Stimulated activated naive CD4-positive, alpha-beta T cell treated with Interleukin-2 at 50 U/mL for 16 hours (primary cell): ENCODE data around the gene FMN2.
"Not testable (repeated sequence)": the region's sequence is repeated elsewhere in the genome, so short reads cannot be mapped to it uniquely, and the experiment has no call there.

Experiments
- DNase-seq: peaks from one replicate; lab custom pipeline; 2025; lab: John Stamatoyannopoulos, UW

FMN2 gene

DNA sequence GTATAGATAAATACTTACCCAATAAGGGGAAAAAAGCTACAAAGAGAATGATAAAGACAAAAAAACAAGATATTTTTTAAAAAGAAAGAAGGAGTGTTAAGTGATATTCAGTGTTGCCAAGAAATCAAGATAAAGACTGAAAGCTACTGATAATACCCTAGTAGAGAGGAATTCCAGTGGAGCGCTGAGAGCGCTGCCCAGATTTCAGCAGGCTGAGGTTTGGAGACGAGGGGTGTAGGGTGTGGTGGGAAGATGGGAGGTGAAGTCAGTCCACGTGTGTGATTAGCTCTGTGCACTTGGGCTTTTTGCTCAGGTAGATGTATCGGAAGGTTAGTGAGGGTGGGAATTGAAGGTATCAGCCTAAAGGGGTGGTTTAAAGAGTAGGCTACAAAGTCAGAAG, 47.8 kb downstream of the FMN2 start:
- no peak for DNase-seq

DNA sequence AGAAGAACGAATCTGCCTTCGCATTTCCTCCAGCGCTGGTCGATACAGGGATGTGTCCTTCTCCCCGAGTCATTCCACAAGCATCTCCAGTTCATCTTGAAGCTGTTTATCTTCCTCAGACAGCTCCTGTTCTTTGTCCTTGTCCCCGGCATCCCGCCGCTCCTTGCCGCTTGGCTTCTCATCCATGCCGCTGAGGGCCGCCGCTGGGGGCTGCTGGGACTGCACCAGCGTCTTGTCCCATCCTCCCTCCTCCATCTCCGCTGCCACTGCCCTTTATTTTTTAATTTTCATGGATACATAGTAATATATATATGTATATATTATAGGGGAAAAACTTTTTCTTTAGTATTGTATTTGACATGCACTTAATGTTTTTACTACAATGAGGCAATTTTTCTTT, 53.4 kb downstream of the FMN2 start:
- DNase-seq, result no peak

DNA sequence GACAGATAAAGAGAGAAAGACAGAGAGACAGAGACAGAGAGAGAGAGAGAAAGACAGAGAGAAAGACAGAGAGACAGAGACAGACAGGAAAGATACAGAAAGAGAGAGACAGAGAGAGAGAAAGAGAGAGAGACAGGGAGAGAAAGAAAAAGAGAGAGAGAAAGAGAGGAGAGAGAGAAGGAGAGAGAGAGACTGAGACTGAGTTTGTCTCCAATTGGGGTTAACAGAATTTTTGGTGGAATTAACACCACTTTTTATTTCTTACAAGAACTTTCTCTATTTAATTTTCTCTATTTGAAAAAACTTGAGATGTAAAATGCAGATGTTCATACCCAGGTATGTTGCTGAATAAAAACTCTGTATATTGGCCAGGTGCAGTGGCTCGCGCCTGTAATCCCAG, 56.6 kb downstream of the FMN2 start:
- no peak for DNase-seq

DNA sequence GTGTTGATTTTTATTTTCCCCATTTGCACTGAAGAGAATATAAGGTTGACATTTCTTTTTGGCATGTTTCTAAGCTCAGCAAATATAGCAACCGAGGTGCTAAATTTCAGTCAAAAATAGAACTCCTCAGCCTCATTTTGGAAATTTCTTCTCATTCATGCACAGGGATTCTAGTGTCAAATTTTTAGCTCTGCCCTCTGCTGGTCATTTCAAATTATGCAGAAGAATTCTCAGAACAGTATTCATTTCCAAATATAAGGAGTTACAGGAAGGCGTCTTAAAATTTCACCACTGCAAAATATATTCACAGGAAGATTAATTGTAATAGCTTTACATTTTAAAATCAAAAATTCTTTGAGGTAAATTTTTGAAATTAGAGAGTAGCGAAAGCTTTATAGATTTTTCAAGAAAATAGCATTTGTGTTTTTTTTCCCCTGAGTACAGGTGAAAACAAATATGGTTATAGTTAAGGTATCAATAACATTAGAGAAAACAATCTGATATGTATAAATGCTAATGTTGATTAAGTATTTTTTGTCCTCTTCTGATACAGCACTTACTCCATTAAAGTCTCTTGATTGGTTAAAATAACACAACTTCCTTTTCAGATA, 57.9 kb downstream of the FMN2 start:
- no peak for DNase-seq

DNA sequence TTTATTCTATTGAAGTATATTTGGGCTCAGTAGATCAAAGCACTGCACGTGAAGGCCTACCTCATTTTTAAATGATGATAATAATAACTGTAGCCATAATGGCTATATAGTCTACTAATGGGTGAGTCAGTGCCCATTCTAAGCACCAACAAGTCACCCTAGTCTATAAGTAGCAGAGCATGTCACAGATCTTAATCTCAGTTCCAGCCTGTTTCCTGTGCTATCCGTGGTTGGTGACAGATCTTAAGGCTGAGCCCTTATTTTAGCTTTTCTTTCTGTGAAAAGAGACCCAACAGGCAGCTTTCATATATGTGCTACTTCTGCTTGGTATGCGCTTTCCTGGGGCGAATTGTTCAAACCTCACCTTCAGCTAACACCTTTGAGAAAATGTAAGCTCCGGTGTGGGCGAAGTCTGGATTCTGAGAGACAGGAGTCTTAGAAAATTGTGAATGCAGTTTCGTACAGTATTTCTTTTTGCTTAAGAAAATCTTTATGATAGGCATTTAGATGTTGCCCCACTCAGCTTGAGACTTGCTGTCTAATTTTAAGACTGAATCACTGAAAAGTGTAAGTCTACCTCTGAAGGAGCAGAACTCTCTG, 59.6 kb downstream of the FMN2 start:
- no peak for DNase-seq

DNA sequence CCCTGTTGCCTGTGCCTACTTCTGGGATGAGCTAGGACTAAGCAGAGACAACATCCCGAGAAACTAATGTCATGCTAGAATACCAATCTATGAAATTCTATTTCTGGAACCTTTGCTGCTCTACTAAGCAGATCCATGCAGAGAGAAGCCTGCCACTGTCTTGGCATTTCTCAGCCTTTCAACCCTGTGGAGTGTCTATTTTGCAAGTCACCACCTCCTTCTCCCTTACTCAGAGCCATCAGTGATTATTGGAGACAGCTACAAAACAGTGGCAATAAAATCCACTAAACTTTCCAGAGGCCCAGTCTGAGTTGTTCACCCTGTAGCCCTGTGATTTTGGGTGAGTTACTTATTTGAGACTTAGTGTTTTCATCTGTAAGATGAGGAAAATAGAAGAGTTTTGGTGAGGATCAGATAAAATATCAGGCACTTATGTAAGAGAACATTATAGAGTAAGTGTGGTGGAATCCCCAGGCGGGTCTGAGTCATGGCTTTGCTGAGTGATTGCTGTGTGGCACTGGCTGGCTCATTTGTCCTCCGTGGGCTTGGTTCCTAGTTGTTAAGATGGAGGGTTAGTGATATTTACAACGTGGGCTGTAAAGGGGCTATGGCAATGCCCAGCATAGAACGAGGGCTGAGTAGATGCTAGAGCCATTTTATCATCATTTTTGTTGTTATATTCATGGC, 61.1 kb downstream of the FMN2 start:
- DNase-seq, result no peak

DNA sequence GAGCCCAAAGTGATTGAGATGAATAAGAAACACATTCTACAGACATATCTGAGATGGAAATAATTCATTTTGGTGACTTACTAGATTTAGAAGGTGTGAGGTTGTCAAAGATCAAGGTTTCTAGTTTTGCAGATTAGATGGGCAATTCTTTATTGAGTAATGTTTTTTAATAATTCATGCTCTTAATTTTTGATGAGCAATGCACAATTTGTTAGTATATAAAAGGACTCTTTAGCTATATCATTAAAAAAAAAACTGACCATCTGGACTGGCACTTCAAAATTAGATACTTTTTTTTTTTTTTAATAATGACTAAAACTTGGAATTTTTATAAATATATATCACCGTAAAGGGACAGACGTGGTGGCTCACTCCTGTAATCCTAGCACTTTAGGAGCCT, 63.9 kb downstream of the FMN2 start:
- DNase-seq, result no peak

DNA sequence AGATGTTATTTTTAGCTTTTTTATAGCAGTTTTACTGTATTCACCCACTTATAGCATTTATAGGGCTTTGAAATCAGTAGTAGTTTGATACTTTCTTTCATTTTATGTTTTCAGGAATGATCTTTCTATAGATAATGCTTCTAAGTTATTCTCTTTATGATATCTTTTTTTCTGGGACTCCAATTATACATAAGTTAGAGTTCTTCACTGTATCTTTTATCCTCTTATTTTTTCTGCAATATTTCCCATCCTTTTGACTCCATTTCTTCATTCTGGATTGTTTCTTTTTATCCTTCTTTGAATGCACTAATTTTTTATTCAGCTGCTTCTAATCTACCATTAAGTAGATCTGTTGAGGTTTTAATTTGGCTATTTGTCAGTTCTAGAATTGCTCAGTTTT, 73.1 kb downstream of the FMN2 start:
- DNase-seq, result no peak

DNA sequence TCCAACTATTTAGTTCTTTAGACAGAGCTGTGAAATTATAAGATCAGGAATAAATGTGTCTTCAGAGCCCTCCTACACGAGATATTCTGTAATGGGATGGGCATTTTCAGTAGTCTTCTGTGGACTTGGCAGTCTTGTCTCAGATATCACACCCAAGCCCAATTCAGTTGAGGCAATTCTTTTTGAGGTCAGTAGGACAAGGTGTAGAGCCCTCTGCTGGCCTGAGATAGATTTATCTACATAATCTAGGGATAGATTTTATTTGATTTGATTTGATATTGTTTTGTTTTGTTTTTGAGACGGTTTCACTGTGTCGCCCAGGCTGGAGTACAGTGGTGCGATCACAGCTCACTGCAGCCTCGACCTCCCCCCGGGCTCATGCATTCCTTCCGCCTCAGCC, 77.5 kb downstream of the FMN2 start:
- no peak for DNase-seq

DNA sequence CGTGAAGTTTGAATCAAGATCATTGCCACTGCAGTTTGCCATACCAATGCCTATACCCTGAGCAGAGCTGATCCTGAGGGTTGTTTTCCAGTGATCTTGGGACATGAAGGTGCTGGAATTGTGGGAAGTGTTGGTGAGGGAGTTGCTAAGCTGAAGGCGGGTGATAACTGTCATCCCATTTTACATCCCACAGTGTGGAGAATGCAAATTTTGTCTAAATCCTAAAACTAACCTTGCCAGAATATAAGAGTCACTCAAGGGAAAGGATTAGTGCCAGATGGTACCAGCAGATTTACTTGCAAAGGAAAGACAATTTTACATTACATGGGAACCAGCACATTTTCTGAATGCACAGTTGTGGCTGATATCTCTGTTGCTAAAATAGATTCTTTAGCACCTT, 78.6 kb downstream of the FMN2 start:
- no peak for DNase-seq

DNA sequence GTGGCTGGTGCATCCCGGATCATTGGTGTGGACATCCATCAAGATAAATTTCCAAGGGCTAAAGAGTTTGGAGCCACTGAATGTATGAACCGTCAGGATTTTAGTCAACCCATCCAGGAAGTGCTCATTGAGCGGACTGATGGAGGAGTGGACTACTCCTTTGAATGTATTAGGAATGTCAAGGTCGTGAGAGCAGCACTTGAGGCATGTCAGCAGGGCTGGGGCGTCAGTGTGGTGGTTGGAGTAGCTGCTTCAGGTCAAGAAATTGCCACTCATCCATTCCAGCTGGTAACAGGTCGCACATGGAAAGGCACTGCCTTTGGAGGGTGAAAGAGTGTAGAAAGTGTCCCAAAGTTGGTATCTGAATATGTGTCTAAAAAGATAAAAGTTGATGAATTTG, 79.1 kb downstream of the FMN2 start:
- DNase-seq, result no peak

DNA sequence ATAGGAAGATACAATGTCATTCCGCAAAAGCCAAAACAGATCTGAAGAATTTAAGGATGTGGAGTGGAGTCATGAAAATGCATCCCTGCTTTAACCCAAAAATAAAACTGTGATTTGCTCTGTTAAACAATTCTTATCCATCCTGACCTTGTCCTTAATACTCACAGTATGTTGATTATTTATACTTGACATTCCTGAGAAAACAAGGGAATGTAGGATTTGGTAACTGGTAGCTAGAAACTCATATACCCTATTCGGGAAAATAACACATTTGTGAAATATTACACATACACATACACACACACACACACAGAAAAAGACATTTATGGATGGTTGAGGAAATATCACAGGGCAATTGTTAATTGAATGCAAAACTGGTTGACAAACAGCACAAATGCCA, 80.2 kb downstream of the FMN2 start:
- DNase-seq, result no peak

DNA sequence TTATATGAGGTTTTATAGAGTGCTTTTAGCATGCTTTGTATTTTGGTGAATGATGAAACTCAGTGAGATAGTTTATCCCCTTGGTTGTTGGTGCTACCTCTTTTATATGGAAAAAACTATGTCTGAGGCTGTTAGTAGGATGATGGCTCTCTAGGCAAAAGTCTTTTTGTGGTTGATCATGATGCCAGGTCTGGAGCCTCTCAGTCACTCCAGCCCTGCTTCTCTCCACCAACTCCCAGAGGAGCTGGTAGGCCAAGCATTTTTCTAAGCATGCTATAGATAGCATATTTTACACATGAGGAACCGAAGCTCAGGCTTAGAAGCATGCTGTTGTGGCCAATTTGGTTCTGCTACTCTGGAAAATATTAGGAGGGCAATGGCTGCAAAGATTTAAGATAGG, 82.2 kb downstream of the FMN2 start:
- no peak for DNase-seq

DNA sequence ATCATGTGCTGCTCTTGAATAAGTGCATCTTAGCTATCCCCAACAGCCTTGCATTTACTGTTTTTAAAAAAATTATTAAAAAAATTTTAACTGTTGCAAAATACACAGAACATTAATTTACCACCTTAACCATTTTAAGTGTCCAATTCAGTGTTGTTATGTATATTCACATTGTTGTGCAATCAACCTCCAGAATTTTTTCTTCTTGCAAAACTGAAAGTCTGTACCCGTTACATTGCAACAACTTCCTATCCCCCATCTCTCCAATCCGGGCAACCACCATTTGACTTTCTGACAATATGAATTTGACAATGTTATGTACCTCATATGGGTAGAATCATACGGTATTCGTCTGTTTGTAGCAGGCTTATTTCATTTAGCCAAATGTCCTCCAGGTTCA, 83.1 kb downstream of the FMN2 start:
- no peak for DNase-seq

DNA sequence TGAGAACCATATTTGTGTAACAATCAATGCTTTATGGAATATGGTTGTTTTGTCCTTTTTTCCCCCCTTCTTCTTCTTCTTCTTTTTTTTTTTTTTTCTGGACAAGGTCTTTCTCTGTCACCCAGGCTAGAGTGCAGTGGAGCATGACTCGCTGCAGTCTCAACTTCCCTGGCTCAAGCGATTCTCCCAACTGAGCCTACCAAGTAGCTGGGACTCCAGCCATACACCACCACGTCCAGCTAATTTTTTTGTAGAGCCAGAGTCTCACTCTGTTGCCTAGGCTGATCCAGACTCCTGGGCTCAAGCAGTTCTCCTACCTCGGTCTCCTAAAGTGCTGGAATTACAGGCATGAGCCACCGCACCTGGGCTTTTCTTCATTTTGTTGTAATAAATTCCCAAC, 86.7 kb downstream of the FMN2 start:
- DNase-seq, result no peak

DNA sequence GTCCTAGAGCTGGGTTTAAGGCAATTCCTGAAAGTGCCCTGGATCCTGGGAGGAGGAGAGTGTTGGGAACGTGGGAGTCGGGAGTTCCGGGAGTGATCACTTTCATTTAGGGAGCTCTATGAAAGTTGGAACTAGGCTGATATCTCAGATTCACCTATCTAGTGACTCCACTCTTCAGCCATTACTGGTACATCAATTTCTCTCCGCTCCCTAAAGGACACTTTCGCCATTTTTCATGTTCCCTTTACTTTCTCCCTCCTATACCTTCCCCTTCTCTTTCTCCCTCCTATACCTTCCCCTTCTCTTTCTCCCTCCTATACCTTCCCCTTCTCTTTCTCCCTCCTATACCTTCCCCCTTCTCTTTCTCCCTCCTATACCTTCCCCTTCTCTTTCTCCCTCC, 93.0 kb downstream of the FMN2 start:
- DNase-seq, result not testable (repeated sequence)

DNA sequence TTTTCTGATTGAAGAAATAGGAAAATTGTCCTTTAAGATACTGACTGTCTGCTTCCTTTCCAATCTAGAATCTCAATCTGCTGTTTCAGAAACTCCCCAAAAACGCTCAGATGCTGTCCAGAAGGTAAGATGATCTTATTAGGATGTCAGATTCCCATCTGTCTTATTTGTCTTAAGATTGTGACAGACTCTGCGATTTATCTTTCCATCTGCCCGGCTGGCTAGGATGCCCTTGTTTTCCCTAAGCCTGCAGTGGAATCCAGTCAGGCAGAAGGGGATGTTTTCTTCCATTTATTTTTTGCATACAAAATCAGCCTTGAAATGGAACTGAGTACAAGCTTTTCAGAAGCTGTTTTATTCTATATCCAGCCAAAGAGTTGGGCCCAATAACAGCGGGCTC, 96.5 kb downstream of the FMN2 start:
- no peak for DNase-seq

DNA sequence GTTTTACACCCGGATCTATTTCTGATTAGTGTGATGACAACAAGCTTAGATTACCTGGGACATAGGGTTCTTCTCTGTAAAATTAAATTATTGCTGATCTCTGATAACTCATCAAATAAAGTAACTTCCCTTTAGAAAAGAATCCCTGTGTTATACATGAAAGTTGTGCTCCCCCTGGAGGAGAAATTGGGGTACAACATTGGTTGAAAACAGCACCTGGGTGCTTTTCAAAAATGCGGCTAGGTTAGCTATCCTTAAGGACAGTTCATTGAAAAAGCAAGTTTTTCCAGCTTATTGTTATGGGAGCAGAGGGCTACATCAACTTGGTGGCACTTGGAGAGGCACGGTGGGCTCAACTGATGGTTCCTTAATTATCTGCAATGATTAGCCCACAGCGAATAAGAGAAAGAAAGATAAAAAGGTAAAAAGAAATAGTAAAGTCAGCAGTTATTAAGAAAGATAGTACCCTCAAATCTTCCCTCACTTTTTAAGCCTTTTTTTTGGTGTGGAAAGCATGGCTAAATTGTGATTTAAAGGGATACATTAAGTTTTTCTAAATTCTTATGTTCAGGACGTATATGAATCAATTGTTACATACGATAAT, 97.8 kb downstream of the FMN2 start:
- no peak for DNase-seq

DNA sequence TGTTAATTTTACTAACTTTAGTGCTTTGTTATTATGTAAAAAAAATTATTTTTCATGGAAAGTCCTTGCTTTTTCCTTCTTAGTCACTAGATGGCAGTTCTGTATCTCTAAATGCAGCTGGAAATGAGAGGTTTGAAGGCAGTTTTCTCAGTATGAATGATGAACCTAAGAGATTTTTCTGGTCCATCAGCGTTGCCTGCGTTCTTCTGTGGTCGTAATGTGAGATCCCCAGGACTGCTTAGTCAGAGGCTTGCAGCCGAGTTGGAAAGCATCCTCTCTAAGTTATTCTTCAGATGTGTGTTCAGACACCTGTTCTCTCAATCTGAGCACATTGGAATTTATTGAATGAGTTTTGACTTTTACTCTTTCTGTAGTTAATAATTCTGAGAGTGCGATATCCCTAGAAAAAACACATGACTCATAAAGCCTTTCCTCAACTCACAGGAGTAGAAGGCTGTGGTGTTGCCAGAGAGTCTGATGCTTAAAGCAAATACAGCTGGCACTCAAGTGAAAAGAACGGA, 99.3 kb downstream of the FMN2 start:
- no peak for DNase-seq

DNA sequence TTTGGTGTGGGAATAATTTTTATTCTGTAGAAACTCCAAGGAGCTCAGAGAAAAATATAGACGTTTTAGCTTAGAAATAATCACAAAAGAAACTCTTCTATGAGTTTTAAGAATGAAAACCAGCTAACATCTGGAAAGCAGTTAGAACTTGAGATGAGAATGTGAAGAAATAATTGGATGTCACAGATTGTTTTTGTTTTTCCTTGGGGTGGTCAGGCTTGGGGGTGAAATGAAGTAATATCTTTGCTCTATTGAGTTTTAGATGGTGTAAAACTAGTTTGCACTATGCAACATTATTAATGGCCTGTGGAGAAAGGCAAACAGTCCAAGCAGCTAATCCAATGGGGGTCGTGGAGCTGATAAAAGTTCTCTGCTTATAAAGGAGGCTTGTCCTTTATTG, 101.2 kb downstream of the FMN2 start:
- no peak for DNase-seq

DNA sequence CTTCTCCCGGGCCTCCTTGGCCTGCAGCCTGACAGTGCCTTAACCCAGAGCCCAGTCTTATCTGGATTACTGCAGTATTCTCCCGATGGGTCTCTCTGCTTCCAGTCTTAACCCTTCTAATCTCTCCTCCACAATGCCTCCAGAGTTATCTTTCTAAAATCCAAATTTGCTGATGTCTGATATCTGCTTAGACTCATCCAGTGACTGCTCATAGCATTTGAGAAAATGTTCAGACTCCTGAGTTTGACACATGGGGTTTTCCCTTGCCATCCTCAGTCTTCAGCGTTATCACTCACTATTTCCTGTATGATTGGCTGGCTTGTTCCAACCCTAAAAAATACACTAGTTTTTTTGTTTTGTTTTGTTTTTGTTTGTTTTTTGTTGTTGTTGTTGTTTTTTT, 102.0 kb downstream of the FMN2 start:
- no peak for DNase-seq

DNA sequence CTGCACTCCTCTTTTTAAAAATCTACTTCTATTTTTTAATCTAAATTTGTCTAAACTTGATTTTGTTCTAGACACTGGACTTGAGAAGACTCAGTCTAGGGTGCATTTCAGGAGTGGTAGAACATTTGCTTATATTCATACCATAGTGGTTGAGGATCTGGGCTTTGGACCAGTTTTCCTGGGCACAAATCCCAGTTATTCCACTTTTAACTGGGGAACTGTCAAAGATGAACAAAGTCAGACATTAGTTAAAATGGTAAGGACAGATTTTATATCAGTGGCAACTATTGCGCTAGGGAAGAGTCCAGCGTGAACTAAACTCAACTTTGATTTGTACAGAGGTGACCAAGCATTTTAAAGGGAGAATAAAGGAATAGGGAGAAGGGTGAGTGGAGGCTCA, 102.4 kb downstream of the FMN2 start:
- no peak for DNase-seq

DNA sequence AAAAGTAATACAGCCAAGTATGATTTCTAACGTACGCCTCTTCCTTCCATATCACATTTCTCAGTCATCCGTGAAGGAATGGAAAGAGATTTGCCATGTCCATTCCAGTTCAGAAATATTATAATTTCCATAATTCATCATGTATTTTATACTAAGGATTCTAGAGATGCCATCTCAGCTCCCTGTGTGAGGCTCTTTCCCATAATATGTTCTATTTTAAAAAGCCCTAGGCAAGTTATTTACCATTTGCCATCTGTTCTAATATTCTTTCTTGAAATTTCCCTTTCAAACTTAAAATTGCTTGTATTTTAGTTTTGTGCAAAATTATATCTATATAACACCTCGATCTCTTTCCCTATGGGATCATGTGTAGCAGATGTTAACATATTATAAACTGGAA, 106.7 kb downstream of the FMN2 start:
- DNase-seq, result no peak
